Choroid plexus epithelial cell (primary cell): ENCODE measurements around the gene LGI4.
A peak's percentile ranks its signal among the peaks of the same experiment; 100 is the strongest.

Experiments used
- DNase-seq: peaks from one replicate; pipeline ENCODE4 v3.0.0-alpha.2; 2010; ENCODE audit warnings: low read depth
- H3K4me3 ChIP-seq: 2 replicates; pipeline ENCODE4 v1.5.1; 2011; ENCODE audit warnings: low read depth, mild to moderate bottlenecking, control low read depth, low read length, moderate library complexity
- TF ChIP-seq, protein P1 (sequence below): conservative IDR thresholded peaks from 2 replicates; pipeline ENCODE4 v1.5.1; 2011; ENCODE audit warnings: low read depth, mild to moderate bottlenecking, control low read depth, inconsistent platforms, low read length, moderate library complexity

The LGI4 gene

DNA sequence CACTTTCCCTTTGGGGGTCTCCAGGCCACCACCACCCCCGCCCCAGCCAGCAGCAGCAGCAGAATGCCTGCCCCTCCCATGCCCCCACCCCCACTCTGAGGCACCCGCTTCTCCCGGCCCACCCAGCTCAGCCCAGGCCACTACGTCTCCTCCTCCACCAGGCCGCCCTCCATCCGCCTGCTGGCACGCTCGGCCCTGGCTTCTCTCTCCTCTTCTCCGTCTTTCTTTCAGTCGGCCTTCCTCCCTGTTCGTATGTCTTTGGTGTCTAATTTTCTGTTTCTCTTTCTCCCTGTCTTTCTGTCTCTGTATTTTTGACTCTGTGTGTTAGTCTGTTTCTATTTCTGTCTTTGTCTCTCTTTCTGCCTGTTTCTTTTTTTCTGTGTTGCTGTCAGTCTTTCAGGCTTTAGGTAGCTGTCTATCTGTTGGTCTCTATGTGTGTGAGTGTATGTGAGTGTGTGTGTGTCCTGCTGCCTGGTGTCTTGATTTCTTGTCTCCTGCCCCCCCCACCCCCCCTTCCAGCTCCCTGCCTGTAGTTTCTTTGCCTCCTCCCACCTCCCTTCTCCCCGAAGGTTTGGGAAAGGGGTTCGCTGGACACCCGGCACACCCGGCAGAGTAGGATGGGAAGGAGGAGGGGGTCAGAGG is at the start of gene LGI4:
Gene LGI4 (minus strand): TSS at position 459 of the 642 bp plus-strand sequence. CDS start 379 bp downstream, at position 80.
- TF ChIP-seq, protein P1, sequence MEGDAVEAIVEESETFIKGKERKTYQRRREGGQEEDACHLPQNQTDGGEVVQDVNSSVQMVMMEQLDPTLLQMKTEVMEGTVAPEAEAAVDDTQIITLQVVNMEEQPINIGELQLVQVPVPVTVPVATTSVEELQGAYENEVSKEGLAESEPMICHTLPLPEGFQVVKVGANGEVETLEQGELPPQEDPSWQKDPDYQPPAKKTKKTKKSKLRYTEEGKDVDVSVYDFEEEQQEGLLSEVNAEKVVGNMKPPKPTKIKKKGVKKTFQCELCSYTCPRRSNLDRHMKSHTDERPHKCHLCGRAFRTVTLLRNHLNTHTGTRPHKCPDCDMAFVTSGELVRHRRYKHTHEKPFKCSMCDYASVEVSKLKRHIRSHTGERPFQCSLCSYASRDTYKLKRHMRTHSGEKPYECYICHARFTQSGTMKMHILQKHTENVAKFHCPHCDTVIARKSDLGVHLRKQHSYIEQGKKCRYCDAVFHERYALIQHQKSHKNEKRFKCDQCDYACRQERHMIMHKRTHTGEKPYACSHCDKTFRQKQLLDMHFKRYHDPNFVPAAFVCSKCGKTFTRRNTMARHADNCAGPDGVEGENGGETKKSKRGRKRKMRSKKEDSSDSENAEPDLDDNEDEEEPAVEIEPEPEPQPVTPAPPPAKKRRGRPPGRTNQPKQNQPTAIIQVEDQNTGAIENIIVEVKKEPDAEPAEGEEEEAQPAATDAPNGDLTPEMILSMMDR: no peak
- no peak for DNase-seq
- no peak within 1 kb of the TSS for H3K4me3 ChIP-seq

DNA sequence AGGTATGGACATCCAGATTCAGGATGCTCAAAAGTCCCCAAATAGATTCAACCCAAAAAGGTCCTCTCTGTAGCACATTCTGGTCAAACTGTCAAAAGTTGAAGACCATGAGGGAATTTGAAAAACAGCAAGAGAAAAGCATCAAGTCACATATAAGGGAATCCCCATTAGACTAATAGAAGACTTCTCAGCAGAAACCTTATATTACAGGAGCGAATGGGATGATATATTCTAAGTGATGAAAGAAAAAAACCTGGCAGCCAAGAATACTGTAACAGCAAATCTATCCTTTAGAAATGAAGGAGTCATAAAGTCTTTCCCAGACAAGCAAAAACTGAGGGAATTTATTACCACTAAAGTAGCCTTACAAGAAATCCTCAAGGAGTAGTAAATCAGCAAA is 49.4 kb upstream of the LGI4 start:
- no peak overlapping the region for H3K4me3 ChIP-seq
- no peak for DNase-seq
- TF ChIP-seq, protein P1: no peak

DNA sequence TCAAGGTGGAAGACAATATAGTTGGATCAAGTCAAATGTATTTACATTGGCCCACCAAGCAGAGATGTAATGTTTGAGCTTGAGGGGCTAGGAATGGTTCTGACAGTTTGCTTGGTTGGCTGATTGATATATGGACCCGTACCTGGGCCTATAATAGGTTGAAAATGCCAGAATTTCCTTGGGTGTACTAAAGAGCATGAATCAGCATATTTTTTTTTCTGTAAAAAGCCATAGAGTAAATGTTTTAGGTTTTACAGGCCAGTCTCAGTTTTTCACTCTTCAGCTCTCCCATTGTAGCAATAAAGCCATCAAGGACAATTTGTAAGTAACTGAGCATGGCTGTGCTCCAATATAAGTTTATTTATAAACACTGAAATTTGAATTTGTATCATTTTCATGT is 46.5 kb upstream of the LGI4 start:
- TF ChIP-seq, protein P1: no peak
- DNase-seq: no peak
- H3K4me3 ChIP-seq: no peak overlapping the region

- no peak overlapping the region for H3K4me3 ChIP-seq
- TF ChIP-seq, protein P1: no peak
- DNase-seq: no peak
Observed at GRCh38 chr19:35179830-35180229, 45.0 kb upstream of the LGI4 start.

- H3K4me3 ChIP-seq: no peak overlapping the region
- peak; percentile 24 for DNase-seq
- TF ChIP-seq, protein P1: no peak
Observed at GRCh38 chr19:35178701-35179100, 43.8 kb upstream of the LGI4 start.

GRCh38 chr19:35177377-35178274 is 42.8 kb upstream of the LGI4 start:
- no peak overlapping the region for H3K4me3 ChIP-seq
- DNase-seq: no peak
- TF ChIP-seq, protein P1: no peak
